ENCODE measurements around the gene IL17D.

DNA sequence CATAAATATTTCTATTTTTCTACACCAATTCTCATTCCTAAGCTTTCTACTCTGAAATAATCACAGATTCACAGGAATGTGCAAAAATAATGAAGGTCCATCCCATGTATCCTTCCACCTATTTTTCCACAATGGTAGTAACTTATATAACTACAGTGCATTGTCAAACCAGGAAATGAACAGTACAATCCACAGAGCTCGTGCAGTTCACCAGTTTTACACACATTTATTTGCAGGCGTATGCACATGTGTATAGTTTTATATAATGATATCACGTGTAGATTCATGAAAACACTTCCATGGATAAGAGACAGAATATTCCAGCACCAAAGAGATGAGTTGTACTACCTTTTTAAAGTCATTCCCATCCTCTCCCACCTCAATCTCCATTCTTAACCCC is 57.4 kb downstream of the IL17D start:
- TF ChIP-seq, protein P1, sequence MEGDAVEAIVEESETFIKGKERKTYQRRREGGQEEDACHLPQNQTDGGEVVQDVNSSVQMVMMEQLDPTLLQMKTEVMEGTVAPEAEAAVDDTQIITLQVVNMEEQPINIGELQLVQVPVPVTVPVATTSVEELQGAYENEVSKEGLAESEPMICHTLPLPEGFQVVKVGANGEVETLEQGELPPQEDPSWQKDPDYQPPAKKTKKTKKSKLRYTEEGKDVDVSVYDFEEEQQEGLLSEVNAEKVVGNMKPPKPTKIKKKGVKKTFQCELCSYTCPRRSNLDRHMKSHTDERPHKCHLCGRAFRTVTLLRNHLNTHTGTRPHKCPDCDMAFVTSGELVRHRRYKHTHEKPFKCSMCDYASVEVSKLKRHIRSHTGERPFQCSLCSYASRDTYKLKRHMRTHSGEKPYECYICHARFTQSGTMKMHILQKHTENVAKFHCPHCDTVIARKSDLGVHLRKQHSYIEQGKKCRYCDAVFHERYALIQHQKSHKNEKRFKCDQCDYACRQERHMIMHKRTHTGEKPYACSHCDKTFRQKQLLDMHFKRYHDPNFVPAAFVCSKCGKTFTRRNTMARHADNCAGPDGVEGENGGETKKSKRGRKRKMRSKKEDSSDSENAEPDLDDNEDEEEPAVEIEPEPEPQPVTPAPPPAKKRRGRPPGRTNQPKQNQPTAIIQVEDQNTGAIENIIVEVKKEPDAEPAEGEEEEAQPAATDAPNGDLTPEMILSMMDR (IDR thresholded peaks at IDR 0.05; ENCODE audit: low read depth, low read length): no peak
- TF ChIP-seq EZH2phosphoT487 (IDR thresholded peaks at IDR 0.05; ENCODE audit: low read depth): no peak

Measured in OCI-LY3 (cell line).